GM19240 (cell line): Measurements from ENCODE around the gene MRPS18A.
"Not testable (repeated sequence)": the region's sequence is repeated elsewhere in the genome, so short reads cannot be mapped to it uniquely, and the experiment has no call there.

Experiments
- DNase-seq: peaks from one replicate; pipeline ENCODE4 v3.0.0; 2011; ENCODE audit warnings: low spot score; ENCODE audit not compliant: insufficient read length

Gene MRPS18A

DNA sequence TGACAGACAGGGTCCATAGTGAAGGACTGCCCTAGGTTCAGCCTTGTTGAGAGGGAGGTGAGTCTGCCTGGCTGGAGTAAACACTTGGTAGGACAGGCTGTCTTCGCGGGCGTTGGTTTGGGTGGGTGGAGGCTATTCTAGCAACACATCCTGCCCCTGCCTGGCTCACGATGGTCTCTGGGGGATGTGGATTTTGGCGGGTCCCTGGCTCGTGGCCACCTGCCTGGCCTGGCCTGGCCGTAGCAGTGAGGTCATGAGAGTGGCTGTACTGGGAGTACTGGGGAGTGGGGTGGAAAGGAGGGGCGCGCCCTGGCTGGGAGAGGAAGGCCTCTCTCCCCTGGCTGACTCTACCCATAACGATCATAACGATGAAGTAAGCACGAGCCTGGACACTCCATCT is 30.2 kb upstream of the MRPS18A start:
- no peak for DNase-seq

DNA sequence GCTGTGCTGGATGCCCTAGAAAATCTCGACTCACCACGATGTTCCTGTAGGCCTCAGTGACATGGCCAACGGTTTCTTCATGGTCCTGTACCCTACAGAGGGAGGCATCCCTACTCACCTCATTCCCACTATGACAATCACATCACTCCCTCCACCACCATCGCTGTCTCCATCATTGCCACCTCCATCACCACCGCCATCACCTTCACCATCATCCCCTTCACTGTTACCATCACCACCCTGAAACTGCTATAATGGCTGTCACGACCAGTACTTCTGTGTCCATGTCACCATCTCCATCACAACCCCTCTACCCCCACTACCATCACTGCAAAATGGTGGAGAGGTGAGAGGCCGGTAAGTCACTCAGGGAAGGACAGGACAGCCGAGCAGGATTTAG is 29.8 kb upstream of the MRPS18A start:
- DNase-seq = no peak

DNA sequence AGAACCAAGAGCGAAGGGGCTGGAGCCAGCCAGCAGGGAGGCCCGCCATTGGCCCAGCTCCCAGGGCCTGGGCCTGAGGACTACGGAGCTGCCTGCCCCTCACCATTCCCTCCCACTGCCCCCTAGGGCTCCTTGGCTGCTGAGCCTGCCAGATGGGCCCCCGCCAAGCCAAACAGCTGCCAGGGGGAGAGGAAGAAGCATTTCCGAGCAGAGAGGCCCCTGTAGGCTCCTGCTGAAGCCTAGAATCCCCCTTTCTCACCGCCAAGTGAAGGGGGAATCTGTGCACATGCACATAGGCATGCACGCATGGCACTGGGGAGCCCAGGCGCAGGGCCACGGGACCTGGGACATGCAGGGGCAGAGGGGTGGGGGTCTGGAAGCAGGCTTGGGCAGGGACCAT is 28.5 kb upstream of the MRPS18A start:
- no peak for DNase-seq

DNA sequence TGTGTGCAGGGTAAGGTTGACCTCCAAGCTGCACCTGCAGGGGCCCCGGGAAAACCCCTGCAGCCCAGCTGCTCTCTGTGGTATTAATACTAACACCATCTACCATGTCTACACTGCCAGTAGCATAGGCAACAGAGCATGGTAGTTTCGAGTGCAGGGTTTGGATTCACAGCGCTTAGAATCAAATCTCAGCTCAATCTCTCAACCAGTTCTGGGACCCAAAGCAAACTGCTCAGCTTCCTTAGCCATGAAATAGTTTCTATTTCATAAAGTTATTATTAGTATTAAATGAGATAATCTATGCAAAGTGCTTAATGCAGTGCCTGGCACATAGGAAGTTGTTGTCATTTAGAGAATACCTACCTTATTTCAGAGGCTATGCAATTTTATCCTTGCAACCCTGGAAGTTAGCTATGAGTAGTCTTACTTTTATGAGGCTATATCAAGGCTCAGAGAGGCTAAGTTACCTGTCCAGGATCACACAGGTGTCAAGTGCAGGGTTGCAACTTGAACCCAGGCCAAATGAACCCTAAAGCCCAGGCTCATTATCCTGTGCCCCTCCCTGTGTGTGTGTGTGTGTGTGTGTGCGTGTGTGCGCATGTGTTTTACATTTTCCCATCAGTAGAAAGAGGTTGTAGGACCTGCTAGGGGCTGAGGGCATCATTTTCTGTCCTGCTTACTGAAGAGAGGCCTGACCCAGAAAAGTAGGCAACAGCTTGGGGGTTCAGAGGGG is 27.6 kb upstream of the MRPS18A start:
- DNase-seq = peak; percentile 30

DNA sequence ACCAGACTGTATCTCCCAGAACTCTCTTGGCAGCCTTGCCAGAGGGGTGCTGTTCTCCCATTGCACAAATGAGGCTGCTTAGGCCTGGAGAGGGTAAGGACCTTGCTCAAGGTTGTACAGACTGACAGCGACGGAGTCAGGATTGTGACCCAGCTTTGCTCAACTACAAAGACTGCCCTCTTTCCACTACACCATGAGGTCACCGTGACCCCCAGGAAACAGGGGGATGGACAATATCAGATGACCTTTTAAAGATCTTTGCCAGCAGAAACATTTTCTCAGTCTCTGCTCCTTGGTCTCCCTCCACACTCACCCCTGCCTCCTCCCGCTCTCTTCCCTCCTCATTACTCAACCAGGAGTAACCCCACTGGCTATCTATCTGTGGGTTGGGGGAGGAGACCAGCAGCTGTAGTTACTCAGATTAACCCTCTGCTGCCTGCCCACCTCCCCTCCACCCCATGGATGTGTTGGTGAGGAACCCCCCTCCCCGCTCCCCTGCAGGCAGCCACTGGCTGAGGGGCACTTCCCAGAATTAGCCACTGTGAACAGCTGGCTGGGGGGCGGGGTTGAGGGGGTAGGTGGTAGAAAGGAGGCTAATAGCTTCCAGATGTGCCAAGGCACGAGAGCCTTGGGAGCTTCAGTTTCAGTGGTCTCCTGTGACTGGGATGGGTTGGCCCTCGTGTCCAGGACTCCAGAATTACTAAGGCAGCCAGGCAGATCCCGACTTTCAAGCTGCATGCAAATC is 26.9 kb upstream of the MRPS18A start:
- no peak for DNase-seq

DNA sequence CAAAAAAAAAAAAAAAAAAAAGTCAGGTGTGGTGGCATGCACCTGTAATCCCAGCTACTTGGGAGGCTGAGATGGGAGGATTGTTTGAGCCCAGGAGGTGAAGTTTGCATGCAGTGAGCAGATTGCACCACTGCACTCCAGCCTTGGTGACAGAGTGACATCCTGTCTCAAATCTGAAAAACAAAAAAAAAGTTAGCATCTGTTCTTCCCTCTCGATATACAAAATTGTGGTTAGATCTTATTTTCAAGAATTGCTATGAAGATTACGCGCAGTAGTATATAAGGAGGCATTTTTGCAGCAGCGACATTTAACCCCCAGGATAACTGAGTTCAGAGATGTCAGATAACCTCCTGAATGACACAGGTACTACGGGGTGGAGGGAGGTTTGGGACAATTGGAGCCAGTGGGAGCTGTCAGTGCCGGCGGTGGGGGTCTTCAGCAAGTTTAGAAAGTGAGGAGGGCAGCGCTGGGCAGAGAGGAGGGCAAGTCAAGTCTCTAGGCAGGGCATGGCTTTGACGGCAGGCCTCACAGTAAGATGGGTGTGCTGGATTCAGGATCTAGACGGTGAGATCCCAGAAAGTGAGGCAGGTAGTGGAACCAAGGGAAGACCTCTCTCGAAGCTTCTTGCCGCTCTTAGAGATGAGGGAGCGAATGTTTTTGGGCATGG is 26.2 kb upstream of the MRPS18A start:
- DNase-seq = no peak

DNA sequence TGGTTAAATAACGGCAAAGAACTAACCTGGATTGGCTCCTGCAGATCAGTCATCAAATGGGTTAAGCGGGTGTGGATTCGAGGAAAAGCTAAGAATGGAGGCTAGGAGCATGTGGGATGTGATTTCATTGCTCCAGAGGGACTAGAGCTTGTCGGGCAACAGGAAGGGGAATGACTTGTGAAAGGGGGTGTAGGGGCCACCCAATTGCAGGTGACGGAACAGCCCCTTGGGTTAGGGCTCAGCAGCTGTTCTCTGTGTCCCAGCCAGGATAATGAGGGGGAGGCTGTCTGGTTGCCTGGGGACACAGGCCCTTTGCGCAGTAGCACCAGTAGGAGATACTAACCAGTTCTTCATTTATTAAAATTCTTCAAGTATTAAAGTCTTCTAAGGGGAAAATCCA is 25.0 kb upstream of the MRPS18A start:
- no peak for DNase-seq

DNA sequence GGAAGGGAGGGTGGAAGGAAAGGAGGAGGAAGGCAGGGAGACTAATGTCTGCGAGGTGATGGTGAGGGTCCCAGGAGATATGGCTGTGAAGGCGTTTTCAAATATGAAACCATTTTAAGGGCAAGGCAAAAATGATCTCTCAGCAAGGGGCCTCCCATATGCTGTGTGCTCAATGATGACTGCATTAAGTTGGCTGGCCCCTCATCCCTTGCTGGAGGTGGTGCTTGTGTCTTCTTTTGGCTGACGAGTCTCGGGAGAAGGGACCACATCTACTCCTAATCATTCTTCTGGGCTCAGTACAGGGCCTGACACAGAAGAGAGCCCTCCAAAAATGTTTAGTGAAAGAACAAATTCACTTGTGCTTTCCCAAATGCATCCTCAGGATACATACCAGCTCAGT is 23.0 kb upstream of the MRPS18A start:
- DNase-seq = no peak

DNA sequence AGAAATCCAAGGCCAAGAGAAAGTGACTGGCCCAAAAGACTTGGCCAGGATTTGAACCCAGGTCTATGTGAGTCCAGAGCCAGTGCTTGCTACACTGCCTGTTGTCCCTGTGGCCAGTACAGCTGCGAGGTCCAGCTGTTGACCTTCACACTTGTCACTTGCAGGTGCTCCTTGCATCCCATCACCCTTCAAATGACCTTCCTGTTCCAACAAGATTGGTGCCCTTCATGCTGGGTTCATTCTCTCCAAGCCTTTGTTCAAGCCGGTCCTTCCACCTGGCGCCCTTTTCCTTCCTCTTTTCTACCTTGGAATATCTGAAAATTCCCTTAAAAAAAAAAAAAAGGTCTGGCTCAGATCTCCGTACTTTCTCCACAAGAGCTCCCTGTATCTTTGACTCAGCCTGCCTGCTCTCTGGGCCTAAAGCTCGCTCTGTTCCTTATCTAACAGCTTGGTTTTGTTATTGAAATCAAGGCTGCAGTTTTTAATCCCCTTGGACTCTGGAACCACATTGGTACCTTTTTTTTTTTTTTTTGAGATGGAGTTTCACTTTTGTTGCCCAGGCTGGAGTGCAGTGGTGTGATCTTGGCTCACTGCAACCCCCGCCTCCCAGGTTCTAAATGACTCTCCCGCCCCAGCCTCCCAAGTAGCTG is 22.2 kb upstream of the MRPS18A start:
- DNase-seq = no peak

DNA sequence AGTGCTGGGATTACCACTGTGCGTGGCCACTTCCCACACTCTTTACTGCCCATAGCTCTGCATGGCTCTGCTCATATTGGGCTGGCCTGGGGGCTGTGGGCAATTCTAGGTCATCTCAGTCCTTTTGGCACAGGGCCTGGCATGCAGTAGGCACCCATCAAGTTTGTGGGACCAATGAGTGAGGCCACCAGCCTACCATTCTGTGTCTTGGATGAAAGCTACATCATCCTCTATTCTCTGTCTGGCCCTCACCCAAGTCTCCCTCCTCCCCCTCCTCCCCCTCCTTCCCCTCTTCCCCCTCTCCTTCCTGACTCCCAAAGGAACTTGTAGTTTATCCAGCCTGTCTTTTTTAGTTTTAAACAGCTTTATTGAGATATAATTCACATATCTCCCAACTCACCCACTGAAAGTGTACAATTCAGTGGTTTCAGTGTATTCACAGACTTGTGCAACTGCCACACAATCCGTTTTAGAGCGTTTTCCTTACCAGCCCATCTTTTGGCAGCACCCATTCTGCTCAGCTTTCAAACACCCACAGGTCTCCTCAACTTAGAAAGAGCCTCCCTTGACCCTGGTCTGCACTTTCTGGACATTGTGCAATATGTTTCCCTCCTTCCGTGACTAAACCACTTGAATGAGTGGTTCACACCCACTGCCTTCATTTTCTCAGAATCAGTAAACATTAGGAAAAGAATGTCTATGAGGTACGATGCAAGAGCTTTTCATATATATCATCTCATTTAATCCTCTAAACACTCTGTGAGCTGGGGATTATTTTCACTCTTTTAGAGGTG is 21.5 kb upstream of the MRPS18A start:
- DNase-seq = no peak

DNA sequence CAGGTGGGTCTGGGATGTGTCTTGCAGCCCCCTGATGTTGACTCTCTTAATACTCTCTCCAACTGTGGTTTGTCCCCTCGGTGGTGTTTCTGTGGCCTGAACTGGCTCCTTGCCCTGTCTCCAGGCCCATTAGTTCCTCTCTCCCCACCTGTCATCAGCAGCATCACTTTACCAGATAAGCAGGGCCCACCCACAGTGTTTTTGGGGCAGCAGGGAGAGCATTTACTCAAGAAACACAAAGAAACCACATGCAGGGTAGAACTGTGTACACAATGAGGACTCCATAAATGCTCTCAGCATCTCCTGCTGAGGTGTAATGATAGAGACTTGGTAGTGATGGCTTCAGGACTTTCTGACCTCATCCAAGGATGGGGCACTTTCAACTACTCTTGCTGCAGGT is 20.2 kb upstream of the MRPS18A start:
- no peak for DNase-seq

DNA sequence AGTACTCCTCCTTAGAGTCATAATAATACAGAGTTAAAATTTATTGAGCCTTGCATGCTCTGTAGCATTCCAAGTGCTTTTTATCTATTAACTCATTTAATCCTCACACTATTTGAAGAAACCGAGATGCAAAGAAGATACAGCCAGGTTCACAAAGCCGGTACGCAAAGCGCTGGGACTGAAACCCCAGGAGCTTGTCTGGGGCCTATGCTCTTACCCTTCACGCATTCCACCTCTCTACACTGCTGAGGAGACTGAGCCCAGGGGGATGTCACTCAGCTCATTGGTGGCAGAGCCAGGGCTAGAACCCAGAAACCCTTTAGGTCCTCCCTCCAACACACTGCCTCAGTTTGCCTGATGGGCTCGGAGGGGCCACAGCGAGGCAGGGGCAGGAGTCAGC is 19.7 kb upstream of the MRPS18A start:
- DNase-seq = no peak

DNA sequence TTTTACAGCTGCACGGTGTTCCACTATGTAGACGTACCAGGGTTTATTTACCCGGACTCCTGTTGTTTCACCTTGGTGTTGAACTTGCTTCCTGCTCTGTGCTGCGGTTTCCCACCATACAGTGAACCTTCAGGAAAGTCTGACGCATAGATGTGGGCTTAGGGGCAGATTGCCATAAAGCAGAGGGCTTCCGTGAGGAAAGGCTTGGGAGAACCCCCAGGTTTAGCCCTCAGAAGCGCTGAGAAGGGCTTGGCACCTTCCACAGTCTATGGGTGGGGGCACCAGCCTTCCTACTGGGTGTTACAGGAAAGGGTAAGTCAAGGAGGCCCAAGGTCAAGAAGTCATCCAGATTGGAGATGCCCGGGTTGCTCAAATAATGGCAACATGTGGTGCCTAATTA is 19.2 kb upstream of the MRPS18A start:
- DNase-seq = no peak

DNA sequence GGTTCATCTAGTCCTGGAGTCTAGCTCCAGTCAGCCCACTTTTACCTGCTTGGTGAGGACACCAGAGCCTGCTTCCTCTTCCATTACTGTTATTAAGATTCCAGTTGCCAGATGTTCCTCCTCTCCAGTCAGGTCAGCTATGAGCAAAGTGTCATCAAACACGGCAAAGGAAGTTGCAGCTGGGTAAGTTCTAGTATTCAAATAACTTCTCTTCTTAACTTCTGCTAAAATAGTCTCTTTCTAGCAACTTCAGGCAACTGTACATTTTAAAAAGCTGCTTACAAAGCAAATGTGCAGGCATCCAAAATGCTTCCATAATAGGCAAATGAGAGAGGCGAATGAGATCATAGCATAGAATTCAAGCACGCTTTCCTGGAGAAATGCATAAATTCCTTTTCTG is 18.4 kb upstream of the MRPS18A start:
- no peak for DNase-seq

DNA sequence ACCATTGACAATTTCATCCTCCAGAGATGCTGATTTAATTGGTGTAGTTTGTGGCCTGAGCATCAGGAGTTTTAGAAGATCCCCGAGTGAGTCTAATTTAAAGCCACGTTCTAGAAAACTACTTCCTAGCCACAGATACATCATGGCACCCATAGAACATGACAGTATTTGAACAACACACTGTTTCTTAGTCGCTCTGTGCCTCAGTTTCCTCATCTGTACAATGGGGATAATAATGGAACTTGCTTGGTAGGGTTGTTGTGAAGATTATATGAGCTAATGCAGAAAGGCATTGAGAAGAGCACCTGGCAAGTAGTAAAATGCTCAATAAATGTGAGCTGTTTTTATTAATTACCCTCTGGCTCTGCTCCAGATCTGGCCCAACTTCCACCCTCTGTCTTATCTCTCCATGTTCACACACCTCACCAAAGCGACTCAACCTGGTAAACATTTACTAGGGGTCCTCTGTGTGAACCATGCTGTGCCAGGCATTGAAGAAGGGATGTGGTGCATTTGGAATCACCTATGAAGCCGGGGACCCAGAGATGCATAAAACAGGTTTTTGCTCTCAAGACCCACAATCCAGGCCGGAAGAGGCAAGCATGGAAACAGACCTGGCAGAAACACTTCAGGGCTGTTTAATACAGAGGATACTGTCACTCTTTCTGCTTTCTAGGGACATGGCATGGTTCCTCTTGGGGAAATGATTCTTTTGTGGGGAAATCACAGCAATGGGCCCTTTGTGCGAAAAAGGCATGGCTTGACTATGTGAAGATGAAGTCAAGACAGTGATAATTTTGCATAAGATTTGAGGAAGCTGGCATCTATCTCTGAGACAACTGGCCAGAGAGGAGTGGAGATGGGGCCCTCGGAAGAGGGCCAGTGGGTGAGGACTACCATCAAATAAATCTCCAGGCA is 16.2 kb upstream of the MRPS18A start:
- DNase-seq = no peak

DNA sequence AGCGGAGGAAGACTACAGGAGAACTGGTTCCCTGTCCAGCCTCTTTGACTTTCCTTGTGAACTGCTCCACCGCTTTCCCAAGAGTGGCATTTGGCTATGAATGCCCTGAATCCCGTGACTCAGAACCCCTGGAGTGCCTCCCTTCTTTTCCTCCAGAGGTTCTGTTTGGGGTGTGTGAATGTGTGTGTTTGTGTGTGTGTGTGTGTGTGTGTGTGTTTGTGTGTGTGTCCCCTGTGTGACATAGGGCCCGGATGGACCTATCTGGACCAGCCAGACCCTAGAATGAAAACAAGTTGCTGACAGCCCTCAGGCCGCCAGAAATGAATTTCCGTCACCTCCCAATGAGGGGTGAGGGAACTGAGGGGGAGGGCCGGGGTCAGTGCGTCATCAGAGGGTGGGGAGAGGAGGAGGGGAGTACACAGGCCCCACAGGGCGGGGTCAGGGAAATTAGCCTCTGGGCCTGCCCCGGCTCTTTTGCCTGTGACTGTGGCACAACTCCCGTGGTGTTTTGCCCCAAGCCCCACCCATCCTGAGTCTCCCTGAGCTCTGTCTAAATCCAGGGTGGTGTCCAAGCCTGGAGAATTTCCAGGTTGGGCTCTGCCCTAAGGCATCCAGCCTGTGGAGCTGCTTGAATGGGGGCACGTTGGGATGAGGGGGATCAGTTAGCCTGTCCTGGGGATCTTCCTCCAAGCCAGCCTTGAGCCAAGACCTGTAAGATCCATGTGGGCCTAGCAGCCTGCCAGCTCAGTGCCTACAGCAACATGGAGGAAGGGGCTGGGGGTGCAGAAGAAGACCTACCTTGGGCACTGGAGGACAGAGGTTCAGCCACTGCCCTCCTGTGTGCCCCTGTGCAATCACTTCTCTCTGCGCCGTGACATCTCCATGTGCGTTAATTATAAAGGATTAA is 15.2 kb upstream of the MRPS18A start:
- peak; percentile 66 for DNase-seq

DNA sequence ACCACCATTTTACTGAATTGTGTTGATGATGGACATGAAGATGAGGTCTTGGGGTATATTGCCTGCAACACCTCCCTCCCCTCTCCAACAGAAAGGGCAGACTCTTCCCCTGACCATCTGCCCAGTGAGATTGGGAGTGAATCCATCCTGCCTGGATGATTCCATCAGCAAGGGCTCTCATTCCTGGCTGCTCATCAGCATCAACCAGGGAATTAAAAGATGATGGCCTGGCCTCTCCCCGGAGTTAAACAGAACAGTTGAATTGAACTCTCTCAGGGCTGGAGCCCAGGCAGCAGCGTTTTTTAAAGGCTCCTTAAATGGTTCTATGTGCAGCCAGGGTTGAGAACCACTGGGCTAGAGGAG is 14.6 kb upstream of the MRPS18A start:
- DNase-seq = no peak

DNA sequence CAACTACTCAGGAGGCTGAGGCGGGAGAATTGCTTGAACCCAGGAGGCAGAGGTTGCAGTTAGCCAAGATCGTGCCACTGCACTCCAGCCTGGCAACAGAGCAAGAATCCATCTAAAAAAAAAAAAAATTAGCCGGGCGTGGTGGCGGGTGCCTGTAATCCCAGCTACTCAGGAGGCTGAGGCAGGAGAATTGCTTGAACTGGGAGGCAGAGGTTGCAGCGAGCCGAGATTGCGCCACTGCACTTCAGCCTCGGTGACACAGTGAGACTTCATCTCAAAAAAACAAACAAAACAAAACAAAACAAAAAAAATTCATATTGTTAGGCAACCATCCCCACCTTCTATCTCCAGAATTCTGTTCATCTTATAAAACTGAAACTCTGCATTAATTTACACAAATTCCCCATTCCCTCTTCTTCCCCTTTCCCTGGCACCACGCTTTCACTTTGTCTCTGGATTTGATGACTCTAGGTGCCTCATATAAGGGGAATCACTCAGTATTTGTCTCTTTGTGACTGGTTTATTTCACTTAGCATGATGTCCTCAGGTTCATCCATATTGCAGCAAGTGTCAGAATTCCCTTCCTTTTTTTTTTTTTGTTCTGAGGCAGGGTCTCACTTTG is 13.5 kb upstream of the MRPS18A start:
- DNase-seq = not testable (repeated sequence)
